HG02588 (cell line): Measurements from ENCODE around the gene RASSF3.
"Not testable (repeated sequence)": the region's sequence is repeated elsewhere in the genome, so short reads cannot be mapped to it uniquely, and the experiment has no call there.

ENCODE experiments used
- ATAC-seq: cut with Tn5 transposase; IDR thresholded peaks from one replicate; pipeline ENCODE4 v1.9.1; 2021; ENCODE audit warnings: mild to moderate bottlenecking, moderate library complexity; ENCODE audit not compliant: unreplicated experiment

RASSF3 gene

DNA sequence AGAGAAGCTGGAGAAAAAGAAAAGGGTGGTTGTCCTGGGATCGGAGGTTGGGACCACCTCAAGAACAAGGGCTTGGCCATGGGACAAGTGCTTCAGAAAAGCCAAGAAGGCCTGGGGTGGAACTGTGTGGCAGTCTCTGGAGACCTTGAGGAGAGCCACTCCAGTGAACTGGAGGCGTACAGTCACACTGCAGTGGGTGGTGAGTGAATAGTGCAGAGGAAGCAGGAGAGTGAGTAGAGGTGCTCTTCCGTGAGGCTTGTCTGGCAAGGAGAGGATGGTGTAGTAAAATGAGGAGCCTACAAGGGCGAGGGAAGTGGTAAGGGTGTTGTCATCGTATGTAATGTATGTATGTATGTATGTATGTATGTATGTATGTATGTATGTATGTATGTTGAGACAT, 20.9 kb downstream of the RASSF3 start:
- peak; percentile 57 for ATAC-seq

DNA sequence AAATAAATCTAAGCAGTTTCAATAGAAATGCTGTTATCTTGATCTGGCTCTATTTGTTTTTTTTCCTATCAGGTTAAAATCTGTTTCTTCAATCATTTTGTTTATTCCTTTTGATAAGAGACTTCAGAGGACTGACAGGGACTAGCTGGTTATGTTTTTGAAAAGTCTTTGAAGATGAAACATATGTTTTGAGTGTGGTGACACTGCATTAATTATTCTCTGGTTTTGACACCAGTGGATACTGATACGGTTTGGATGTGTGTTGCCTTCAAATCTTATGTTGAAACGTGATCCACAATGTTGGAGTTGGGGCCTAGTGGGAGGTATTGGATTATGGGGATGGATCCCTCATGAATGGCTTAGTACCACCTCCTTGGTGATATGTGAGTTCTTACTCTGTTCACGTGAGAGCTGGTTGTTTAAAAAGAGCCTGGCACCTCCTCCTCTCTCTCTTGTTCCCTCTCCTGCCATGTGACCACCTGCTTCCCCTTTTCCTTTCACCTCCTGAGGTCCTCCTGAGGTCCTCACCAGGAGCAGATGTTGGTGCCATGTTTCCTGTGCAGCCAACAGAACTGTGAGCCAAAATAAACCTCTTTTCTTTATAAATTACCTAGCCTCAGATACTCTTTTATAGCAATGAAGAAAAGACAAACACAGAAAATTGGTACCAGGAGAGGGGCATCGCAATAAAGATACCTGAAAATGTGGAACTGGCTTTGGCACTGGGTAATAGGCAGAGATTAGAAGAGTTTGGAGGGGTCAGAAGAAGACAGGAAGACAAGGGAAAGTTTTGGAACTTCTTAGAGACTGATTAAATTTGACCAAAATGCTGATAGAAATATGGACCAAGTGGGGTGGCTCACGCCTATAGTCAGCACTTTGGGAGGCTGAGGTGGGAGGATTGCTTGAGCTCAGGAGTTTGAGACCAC, 23.0 kb downstream of the RASSF3 start:
- ATAC-seq: no peak

DNA sequence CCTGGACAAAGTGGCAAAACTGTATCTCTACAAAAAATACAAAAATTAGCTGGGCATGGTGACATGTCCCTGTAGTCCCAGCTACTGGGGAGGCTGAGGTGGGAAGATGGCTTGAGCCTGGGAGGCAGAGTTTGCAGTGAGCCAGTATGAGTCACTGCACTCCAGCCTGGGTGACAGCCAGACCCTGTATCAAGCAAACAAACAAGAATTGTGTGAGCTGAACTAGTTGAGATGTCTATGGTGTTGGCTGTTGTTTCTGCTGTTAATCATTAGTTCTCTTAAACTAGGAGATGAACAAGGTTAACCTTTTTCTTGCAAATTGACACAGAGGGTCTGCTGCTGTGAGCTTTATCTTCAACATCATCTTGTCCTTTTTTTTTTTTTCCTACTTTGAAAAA, 23.6 kb downstream of the RASSF3 start:
- no peak for ATAC-seq

DNA sequence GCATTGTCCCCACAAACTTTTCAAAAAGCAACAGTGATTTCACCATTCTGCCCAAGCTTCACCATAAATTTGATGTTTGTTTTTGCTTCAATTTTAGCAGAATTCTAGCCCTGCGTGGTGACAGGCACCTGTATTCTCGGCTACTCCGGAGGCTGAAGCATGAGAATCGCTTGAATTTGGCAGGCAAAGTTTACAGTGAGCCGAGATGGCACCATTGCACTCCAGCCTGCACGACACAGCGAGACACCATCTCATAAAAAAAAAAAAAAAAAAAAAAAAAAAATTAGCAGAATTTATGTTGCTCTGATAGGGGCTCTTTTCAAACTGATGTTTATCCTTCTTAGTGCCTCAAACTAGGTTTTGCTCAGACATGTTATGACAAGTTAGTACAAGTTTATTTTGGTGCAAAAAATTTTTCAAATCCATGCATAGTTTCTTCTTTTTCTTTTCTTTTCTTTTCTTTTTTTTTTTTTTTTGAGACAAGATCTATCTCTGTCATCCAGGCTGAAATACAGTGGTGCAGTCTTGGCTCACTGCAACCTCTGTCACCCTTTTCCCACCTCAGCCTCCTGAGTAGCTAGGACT, 24.3 kb downstream of the RASSF3 start:
- ATAC-seq: no peak

DNA sequence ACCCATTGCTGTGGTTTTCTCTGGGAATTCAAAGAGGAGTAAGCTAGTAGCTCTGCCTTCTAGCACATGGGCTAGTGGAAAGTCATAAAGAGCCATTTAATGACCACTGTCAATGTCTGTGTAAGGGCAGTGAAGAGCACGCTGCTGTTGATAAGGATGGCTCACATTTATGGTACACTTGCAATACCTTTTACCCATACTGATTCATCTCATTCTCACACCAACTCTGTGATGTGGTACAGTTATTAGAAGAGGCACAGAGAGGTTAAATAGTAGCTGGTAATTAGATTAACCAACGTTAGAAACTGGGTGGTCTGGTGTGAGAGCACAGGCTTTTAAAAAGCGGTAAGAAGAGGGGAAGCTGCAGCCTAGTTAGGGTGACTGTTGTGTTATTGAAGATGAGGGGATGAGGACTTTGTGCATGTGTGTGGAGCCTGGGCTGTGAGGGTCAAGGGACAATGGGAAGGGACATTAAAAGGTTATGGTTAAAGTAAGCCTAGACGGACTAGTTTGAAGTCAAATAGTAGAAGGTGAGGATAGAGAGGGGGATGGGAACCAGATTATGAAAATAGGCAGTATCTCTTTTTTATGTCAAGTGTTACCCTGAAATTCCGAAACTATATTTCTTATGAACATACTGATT, 25.2 kb downstream of the RASSF3 start:
- ATAC-seq: no peak

DNA sequence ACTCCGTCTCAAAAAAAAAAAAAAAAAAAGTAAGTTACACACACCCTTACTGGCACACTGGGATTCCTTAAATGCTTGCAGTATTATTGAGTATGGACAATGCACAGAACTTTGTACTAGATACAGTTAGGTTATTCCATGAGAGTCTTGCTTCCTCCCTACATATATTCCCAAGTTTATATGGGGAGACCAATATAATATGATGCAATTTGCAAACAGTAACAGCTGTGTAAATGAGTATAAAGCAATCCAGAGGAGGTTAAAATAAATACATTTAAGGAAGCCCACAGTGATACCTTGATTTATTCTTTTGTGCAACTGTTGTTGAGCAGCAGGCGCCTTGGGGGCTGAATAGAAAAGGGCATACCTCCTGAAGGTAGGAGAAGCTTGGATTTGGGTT, 26.6 kb downstream of the RASSF3 start:
- no peak for ATAC-seq

DNA sequence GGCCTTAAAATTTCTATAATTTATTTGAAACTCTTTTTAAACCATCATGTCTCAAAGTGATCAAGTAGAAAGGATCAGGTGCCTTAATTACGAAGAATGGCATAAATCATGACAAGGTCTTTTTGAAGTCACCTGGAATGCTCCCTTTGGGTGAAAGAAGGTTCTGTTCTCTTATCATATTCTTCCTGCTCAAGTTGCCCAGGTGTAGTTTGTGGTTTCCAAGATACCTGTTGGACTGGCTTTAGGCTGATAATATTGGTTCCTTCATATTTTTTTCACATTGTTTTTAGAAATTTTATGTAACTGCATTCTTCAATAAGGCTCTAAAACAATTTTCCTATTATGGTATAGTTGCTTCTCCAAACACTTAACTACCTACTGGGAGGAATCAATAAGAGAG, 29.2 kb downstream of the RASSF3 start:
- no peak for ATAC-seq

DNA sequence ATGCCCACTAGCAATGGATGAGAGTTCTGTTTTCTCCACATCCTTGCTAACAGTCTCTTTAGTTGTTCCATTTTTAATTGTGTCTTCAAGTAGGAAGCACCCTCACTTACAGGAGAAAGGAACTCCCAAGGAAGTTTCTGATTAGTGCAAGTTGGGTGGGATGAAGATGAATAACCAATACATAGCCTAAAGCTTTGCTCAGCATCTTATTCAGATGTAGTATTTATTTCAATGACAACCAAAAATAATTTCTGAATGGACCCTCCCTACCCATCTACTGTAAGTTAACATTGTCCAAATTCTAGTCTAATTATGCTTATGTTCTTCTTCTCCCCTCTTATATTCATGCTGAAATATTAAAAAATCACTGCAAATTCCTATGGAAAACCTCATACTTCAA, 36.0 kb downstream of the RASSF3 start:
- no peak for ATAC-seq

DNA sequence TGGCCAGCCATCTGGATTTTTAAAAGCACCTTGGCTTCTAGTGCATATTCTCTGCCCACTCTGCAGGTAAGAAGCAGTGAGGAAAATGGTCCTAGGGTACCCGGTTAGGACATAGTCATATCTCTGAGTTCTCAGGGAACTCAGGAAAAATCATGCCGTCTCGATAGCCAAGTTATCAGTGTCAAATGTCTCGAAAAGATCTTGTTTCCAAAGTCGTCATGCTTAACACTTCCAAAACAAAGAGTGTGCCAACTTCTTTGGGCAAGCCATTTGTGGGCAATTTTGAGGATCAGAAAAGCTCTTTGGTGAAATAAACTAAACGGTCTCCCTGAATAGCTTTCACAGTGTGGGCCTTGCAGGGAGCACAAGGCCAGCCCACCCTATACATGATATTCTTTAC, 39.2 kb downstream of the RASSF3 start:
- ATAC-seq: no peak

DNA sequence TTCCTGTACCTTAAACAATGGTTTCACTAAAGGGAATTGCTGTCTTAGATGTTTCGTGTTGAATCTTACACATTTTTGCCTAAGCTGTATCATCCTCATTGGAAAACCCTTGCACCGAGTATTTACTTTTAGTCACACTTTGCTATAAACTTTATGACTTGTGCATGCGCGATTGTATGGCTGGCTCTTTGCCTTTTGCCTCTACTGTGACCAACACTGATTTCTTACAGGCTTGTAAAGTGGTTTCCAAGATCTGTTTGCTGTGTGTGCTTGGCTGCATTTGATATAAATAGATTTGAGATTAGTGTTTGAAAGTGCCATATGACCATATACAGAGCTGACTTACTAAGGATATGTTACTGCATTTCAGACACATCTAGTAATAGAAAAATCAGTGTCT, 40.5 kb downstream of the RASSF3 start:
- ATAC-seq: no peak

DNA sequence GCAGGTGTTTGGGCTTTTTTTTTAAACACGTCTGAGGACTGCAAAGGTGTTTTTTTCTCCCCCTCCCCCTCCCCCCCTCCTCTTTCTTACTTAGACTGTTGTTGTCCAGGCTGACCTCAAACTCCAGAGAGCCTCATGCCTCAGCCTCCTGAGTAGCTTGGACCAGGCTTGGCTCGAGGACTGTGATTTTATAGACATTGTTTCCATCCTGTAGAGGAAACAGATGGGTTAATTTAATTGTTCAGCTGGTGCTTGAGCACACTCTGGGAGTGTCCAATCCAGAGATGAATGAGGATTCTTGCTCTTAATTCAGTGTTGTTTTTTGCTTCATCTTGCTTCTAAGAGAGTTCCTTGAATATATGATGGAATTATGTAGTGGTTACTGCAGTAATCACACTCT, 42.1 kb downstream of the RASSF3 start:
- ATAC-seq: no peak

DNA sequence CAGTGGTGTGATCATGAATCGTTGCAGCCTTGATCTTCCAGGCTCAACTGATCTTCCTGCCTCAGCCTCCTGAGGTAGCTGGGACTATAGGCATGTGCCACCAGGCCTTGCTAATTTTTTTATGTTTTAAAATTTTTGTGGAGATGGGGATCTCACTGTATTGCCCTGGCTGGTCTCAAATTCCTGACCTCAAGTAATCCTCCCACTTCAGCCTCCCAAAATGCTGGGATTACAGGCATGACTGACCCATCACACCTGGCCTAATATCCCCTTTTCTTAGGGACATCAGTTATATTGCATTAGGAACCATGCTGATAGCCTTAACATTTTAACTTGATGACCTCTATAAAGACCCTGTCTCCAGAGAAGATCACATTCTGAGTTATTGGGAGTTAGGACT, 42.8 kb downstream of the RASSF3 start:
- ATAC-seq: no peak

DNA sequence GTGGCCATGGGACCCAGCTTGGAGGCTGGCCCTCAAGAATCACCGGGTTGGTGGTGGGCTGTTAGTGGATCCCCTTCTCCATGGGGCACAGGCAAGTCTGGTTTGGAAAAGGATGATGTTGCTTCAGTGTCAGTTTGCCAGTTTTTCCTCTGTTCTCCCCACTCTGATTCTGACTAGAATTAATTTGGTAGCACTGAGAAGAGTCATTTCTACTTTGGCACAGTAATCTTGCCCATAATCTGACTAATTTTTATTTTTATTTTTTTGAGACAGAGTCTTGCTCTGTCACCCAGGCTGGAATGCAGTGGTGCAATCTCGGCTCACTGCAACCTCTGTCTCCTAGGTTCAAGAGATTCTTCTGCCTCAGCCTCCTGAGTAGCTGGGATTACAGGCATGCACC, 43.6 kb downstream of the RASSF3 start:
- ATAC-seq: not testable (repeated sequence)

DNA sequence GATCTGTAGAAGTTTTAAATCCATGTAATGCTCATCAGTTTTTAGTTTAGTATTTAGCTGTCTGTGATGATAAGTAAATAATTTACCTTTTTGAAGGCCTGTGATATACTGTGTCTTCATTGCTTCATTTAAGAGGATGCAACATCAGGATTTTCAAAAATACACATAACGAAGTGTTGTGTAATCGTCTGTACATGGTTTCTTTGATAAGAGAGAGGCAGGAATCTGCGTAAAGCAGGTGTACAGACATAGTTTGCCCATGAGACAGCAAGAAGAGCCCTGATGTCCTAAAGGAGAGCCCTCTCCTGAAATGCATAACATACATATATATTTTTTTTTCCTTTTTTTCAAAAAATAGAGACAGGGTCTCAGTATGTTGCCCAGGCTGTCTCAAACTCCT, 44.8 kb downstream of the RASSF3 start:
- no peak for ATAC-seq

DNA sequence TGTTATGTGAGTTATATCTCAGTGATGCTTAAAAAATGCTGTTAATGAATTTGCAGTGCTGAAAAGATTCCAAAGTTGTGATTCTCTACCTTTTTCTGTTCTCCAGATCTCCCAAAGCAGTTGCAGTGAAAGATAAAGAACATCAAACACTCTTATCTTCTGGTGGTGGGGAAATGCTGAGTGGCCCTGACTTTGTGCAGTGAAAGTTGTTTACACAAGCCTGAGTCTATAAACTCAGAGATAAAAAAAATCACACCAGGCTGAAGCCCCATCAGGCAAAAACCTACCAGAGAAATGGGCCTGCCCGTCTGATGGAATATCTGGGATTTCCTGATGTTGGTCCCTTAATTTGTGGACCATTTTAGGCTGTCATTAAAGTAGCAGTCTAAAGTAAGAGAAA, 46.1 kb downstream of the RASSF3 start:
- ATAC-seq: no peak

DNA sequence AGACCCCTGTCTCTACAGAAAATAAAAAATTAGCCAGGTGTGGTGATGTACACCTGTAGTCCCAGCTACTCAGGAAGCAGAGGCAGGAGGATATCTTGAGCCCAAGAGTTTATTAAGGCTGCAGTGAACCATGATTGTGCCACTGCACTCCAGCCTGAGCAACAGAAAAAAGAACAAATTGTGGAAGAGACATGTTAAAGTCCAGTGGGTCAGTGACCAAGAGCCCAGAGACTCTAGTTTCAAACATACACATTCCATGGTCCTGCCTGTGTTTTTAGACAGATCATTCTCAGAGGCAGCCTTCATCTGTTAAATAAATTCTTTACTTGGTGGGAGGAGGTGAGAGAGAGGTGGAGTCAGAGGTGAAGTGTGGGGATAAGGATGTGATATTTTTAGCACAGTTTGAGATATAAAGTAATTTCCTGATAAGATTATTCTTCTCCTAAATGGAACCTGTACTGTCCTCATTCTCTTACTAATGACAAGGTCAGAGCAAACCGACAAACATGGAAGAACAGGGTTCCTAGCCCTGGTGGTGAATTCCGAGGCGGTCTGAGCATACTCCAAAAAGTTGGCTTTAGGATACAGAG, 48.7 kb downstream of the RASSF3 start:
- ATAC-seq: no peak

DNA sequence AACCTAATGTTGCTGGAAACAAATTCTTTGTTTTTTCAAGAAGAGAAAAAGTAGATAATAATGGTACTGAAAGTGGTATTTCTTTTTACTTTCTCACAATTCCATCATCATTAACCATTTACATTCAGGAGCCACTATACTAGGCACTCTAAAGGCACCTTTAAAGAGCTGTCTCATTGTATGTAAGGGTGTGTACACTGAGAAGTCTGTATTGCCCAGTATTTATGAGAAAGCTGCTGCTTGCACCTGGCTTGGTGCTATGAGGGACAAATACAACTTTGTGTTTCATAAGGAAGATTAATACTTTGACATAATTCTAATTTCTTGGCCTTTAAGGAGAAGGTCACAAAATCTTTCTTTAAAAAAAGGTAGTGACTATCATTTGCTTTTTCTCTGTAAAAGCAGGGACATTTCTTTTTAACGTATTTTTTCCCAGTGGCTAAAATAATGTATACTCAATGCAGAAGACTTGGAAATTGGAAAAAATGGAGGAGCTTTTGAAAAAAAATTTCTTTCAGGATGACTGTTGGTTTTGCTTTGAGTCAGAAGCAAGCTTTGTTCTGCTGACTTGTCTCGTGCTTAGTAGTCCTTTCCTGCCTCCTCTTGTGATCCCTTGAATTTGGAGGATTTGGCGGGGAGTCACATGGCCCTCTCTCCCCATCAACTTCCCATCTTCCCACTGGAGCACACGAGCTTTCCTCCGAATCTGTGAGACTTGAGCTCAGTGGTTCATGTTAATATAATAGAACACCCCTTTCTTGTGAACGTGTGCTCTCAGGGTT, 50.1 kb downstream of the RASSF3 start:
- ATAC-seq: no peak

DNA sequence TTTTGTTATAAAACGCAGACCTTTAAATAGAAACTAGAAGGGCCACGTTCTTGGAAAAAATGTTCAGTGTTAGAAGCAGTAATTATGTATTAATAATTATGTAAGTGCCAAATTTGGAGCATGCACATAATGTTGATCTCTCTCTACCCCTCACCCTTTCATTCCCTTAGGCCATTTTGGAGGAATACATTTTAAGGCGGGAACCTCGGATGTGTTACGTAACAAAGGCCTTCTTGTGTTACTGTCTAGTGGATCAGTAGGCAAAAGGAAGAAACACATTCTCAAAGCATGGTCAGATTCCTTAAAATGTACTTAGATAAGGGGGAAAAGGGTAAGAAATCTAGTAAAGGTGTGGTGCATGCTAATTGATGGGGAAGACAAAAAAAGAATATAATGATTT, 52.7 kb downstream of the RASSF3 start:
- no peak for ATAC-seq

DNA sequence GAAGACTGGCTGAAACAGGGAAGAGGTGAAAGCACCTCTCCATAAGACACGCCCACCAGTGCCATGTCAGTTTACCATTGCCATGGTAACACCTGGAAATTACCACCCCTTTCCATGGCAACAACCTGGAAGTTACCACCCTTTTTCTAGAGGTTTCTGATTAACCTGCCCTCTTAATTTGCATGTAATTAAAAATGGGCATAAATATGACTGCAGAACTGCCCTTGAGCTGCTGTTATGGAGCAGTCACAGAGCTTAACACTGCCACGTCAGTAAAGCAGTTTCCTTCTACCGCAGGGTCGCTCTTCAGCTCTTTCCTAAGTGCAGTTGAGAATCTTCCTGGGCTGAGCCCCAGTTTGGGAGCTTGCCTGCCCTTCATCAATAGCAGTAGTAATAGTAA, 55.2 kb downstream of the RASSF3 start:
- peak; percentile 40 for ATAC-seq

DNA sequence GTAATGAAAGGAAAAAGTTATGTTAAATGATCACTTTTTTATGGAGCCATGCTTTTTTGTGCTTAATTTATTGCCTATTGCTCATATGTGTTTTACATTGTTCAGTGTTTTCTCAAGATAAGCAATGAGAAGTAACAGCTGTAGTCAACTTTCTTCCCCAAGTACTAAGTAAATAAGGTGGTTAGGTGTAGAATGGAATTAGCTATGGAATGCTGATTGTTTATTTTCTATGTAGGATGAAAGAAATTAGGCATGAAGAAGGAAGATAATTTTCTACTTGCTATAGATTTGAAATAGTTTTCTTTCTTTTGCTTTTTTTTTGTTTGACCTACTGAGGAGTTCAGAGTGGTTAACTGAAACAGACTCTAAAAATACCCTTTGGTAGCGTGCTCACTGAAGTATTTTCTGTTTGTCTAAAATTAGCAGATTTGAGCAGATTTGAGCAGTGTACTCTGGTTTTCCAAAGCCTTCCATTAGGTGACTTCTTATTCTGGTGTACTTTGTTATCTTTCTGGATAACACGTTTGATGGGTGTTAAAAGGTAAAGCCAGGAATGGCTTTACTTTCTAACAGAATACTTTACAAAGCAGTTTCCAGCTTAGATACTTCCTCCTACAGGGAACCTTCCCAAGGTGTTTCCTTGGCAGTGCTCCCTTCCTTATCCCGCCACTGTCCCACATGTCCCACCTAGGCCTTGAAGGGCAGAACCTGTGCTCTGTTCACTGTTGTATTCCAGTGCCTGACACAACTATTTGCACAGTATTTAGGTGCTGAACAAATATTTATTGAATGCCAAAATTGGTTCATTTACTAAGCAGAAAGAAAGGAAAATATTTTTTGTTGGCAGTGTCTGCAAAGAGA, 56.0 kb downstream of the RASSF3 start:
- peak; percentile 44 for ATAC-seq
